WTC11 (cell line): Measurements from ENCODE around the gene MCOLN3. TPM values are rescaled to one million over a fixed set of nuclear protein-coding genes. Genes with fewer than 3 reads are reported as not detected.

Source experiments
- ATAC-seq: fragments of 200-7000 bp; cut with Tn5 transposase; 2 replicates; pipeline ENCODE4 v1.10.0; 2021; ENCODE audit warnings: mild to moderate bottlenecking, moderate library complexity
- Bru-seq: library from RNA; stranded (reverse); fragments of 400-500 nt; gene quantifications from one replicate; lab custom pipeline; 2021; lab: Mats Ljungman, UMichigan
- CTCF ChIA-PET: fragments of 300-600 bp; sonication (Branson Sonifier 250); formaldehyde crosslinking; loops from one replicate; lab custom pipeline; 2021; ENCODE audit warnings: antibody characterized with exemption; lab: Charles Lee
- POLR2A ChIA-PET: fragments of 350-600 bp; sonication (Branson Sonifier 250); formaldehyde crosslinking; loops from one replicate; lab custom pipeline; 2021; ENCODE audit warnings: antibody characterized with exemption; lab: Charles Lee
- DNase-seq: peaks from one replicate; pipeline ENCODE4 v3.0.0; 2021; ENCODE audit warnings: low spot score
- H3K27ac Mint-ChIP-seq: 2 replicates; pipeline ENCODE4 v1.8.0; 2021; ENCODE audit warnings: mixed read lengths
- H3K27me3 Mint-ChIP-seq: 2 replicates; pipeline ENCODE4 v1.8.0; 2021; ENCODE audit warnings: low read depth, mild to moderate bottlenecking, moderate library complexity, mixed read lengths
- H3K36me3 Mint-ChIP-seq: 2 replicates; pipeline ENCODE4 v1.8.0; 2021; ENCODE audit warnings: mixed read lengths
- H3K4me1 Mint-ChIP-seq: 2 replicates; pipeline ENCODE4 v1.8.0; 2022; ENCODE audit warnings: mixed read lengths
- H3K4me3 Mint-ChIP-seq: 2 replicates; pipeline ENCODE4 v1.8.0; 2021; ENCODE audit warnings: mild to moderate bottlenecking, moderate library complexity, mixed read lengths
- H3K9me3 Mint-ChIP-seq: 2 replicates; pipeline ENCODE4 v1.8.0; 2021; ENCODE audit warnings: mixed read lengths
- CREM ChIP-seq: sonication (generic); formaldehyde crosslinking; IDR thresholded peaks from 2 replicates; pipeline ENCODE4 v1.8.1; 2022; ENCODE audit warnings: mild to moderate bottlenecking, missing genetic modification reagents, moderate library complexity
- ELF4 ChIP-seq: sonication (generic); formaldehyde crosslinking; IDR thresholded peaks from 2 replicates; pipeline ENCODE4 v1.8.1; 2022; ENCODE audit warnings: low read depth, mild to moderate bottlenecking, moderate library complexity, missing genetic modification reagents
- EMX1 ChIP-seq: fragments of 250-450 bp; sonication (Bioruptor Pico); IDR thresholded peaks from 2 replicates; pipeline ENCODE4 v1.8.0; 2021; ENCODE audit warnings: mild to moderate bottlenecking
- ESRRA ChIP-seq: sonication (generic); formaldehyde crosslinking; IDR thresholded peaks from 2 replicates; pipeline ENCODE4 v1.8.1; 2022; ENCODE audit warnings: mild to moderate bottlenecking, missing genetic modification reagents, borderline replicate concordance
- FOXP1 ChIP-seq: sonication (generic); formaldehyde crosslinking; IDR thresholded peaks from 2 replicates; pipeline ENCODE4 v1.8.0; 2022; ENCODE audit warnings: missing genetic modification reagents, mild to moderate bottlenecking, moderate library complexity, borderline replicate concordance
- GABPB1 ChIP-seq: sonication (generic); formaldehyde crosslinking; IDR thresholded peaks from 2 replicates; pipeline ENCODE4 v1.8.1; 2023; ENCODE audit warnings: mild to moderate bottlenecking, missing genetic modification reagents
- GTF2I ChIP-seq: fragments of 250-450 bp; sonication (Bioruptor Pico); conservative IDR thresholded peaks from 2 replicates; pipeline ENCODE4 v1.4.0; 2021; ENCODE audit warnings: mild to moderate bottlenecking
- JAZF1 ChIP-seq: fragments of 250-450 bp; sonication (Bioruptor Pico); IDR thresholded peaks from 2 replicates; pipeline ENCODE4 v1.9.0; 2021; ENCODE audit warnings: moderate library complexity, mild to moderate bottlenecking, inconsistent platforms
- JUN ChIP-seq: sonication (generic); formaldehyde crosslinking; IDR thresholded peaks from 2 replicates; pipeline ENCODE4 v1.8.0; 2023; ENCODE audit warnings: mild to moderate bottlenecking, missing genetic modification reagents
- NFATC4 ChIP-seq: fragments of 250-450 bp; sonication (Bioruptor Pico); IDR thresholded peaks from 2 replicates; pipeline ENCODE4 v1.9.0; 2021; ENCODE audit warnings: mild to moderate bottlenecking
- NFYB ChIP-seq: sonication (generic); formaldehyde crosslinking; conservative IDR thresholded peaks from 2 replicates; pipeline ENCODE4 v1.8.0; 2022; ENCODE audit warnings: low read depth, missing genetic modification reagents
- NR2C2 ChIP-seq: sonication (generic); formaldehyde crosslinking; IDR thresholded peaks from 2 replicates; pipeline ENCODE4 v1.8.0; 2022; ENCODE audit warnings: mild to moderate bottlenecking, missing genetic modification reagents
- PRRX2 ChIP-seq: fragments of 250-450 bp; sonication (Bioruptor Pico); IDR thresholded peaks from 2 replicates; pipeline ENCODE4 v1.8.0; 2021; ENCODE audit warnings: mild to moderate bottlenecking
- SOX15 ChIP-seq: fragments of 250-450 bp; sonication (Bioruptor Pico); IDR thresholded peaks from 2 replicates; pipeline ENCODE4 v1.9.0; 2021; ENCODE audit warnings: mild to moderate bottlenecking
- TEAD4 ChIP-seq: sonication (generic); formaldehyde crosslinking; IDR thresholded peaks from 2 replicates; pipeline ENCODE4 v1.8.0; 2022; ENCODE audit warnings: mild to moderate bottlenecking, missing genetic modification reagents
- ZNF219 ChIP-seq: sonication (generic); formaldehyde crosslinking; IDR thresholded peaks from 2 replicates; pipeline ENCODE4 v1.8.0; 2023; ENCODE audit warnings: missing genetic modification reagents, mild to moderate bottlenecking, borderline replicate concordance
- ZNF232 ChIP-seq: sonication (generic); formaldehyde crosslinking; IDR thresholded peaks from 2 replicates; pipeline ENCODE4 v1.8.0; 2022; ENCODE audit warnings: mild to moderate bottlenecking, missing genetic modification reagents
- ZNF396 ChIP-seq: fragments of 250-450 bp; sonication (Bioruptor Pico); IDR thresholded peaks from 2 replicates; pipeline ENCODE4 v1.8.0; 2021; ENCODE audit warnings: mild to moderate bottlenecking, moderate library complexity, borderline replicate concordance
- ZNF671 ChIP-seq: fragments of 250-450 bp; sonication (Bioruptor Pico); IDR thresholded peaks from 2 replicates; pipeline ENCODE4 v1.8.0; 2021; ENCODE audit warnings: mild to moderate bottlenecking
- long read RNA-seq, 3 experiments: library from RNA in 1 of 3; library from capped mRNA in 1 of 3; library from polyadenylated mRNA in 1 of 3; unstranded in 2 of 3; stranded (forward) in 1 of 3; transcript quantifications; one replicate each; pipeline ENCODE4 v2.0.0, GENCODE V29; 2021
- total RNA-seq: library from RNA; stranded (reverse); gene quantifications from 3 replicates; pipeline ENCODE4 v1.2.3, GENCODE V29; 2021
- TF ChIP-seq, protein P1 (sequence below): fragments of 250-450 bp; sonication (Bioruptor Pico); IDR thresholded peaks from 2 replicates; pipeline ENCODE4 v1.9.0; 2021; ENCODE audit warnings: mild to moderate bottlenecking
- TF ChIP-seq, protein P2 (sequence below): sonication (generic); formaldehyde crosslinking; IDR thresholded peaks from 2 replicates; pipeline ENCODE4 v1.8.0; 2022; ENCODE audit warnings: mild to moderate bottlenecking, missing genetic modification reagents
- TF ChIP-seq, protein P3 (sequence below): sonication (generic); formaldehyde crosslinking; IDR thresholded peaks from 2 replicates; pipeline ENCODE4 v1.8.1; 2023; ENCODE audit warnings: mild to moderate bottlenecking, missing genetic modification reagents, moderate library complexity
- TF ChIP-seq, protein P4 (sequence below): sonication (generic); formaldehyde crosslinking; IDR thresholded peaks from 2 replicates; pipeline ENCODE4 v1.8.1; 2022; ENCODE audit warnings: missing genetic modification reagents, borderline replicate concordance
- TF ChIP-seq, protein P5 (sequence below): sonication (generic); formaldehyde crosslinking; IDR thresholded peaks from 2 replicates; pipeline ENCODE4 v1.8.1; 2023; ENCODE audit warnings: mild to moderate bottlenecking, missing genetic modification reagents
- TF ChIP-seq, protein P6 (sequence below): sonication (generic); formaldehyde crosslinking; IDR thresholded peaks from 2 replicates; pipeline ENCODE4 v1.8.1; 2023; ENCODE audit warnings: mild to moderate bottlenecking, missing genetic modification reagents, borderline replicate concordance
- TF ChIP-seq, protein P7 (sequence below): sonication (generic); formaldehyde crosslinking; IDR thresholded peaks from 2 replicates; pipeline ENCODE4 v1.8.1; 2023; ENCODE audit warnings: mild to moderate bottlenecking, missing genetic modification reagents, moderate library complexity

MCOLN3 gene, protein sequence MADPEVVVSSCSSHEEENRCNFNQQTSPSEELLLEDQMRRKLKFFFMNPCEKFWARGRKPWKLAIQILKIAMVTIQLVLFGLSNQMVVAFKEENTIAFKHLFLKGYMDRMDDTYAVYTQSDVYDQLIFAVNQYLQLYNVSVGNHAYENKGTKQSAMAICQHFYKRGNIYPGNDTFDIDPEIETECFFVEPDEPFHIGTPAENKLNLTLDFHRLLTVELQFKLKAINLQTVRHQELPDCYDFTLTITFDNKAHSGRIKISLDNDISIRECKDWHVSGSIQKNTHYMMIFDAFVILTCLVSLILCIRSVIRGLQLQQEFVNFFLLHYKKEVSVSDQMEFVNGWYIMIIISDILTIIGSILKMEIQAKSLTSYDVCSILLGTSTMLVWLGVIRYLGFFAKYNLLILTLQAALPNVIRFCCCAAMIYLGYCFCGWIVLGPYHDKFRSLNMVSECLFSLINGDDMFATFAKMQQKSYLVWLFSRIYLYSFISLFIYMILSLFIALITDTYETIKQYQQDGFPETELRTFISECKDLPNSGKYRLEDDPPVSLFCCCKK
- 3.5 to 6.4 TPM (median 3.8 TPM) in 3 replicates for total RNA-seq
- Bru-seq, nascent RNA: percentile 54 among the genes with signal in this experiment
- long read RNA-seq, experiment 1, transcript MCOLN3-203 (13 exons, 2,756 nt): major isoform, 5 of 30 reads
- long read RNA-seq, experiment 1, partial matches to known transcripts: 3 of 30 reads
- long read RNA-seq, experiment 1, other reads (novel, unspliced or antisense): 20 of 30 reads
- long read RNA-seq, experiment 2, partial matches to known transcripts: 1 of 4 reads
- long read RNA-seq, experiment 2, other reads (novel, unspliced or antisense): 2 of 4 reads
- long read RNA-seq, experiment 3, partial matches to known transcripts: 1 of 1 reads
- long read RNA-seq, experiment 3, other reads (novel, unspliced or antisense): 0 of 1 reads

DNA sequence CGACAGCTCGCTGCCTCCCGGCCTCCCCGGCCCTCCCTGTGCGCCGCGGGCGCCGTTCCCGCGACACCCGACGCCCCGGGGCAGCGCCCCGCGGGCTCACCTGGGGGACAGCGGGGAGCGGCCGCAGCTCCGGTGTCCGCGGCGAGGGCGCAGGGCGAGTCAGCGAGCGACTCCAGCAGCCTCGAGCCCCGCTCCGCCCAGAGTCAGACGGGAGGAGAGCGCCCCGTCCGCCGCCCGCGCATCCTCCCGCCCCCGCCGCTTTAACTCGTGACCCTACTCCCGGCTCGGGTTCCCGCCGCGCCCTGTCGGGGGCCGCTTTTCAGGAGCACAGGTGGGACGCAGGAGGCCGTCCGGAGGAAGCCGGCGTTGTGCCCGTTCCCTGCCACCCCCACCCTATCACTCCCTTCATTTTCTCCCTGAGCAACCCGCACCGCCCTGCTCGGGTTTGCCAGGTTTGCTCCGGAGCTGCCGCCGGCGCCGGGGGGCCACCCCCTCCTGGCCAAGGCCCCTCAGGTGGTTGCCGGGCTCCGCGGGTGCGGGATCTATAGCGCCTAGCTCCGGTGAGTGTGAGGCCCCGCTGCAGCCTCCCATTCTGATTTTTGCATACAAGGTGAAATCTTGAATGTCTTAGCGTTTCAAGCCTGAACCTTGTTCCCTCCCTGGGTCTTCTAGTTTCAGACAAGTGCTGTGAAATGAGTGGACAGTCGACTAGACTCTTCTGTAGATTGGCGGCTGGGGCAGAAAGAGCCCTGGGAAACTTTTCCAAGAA, at the start of gene MCOLN3:
TSS of gene MCOLN3 (minus strand) at position 205 of the 769 bp plus-strand sequence. CDS start 3,140 bp downstream, outside the sequence.
- H3K4me1 Mint-ChIP-seq: peaks cover 27% of the 10 kb centered on the region
- peak; percentile 62 for ATAC-seq
- H3K36me3 Mint-ChIP-seq: no peaks in the 10 kb centered on the region
- POLR2A ChIA-PET: no interaction called here
- no peaks in the 10 kb centered on the region for H3K9me3 Mint-ChIP-seq
- peaks cover 57% of the 10 kb centered on the region for H3K27me3 Mint-ChIP-seq
- no peak within 1 kb of the TSS for H3K27ac Mint-ChIP-seq
- H3K4me3 Mint-ChIP-seq: peak within 1 kb of the TSS; percentile 84
- CTCF ChIA-PET: interaction anchor here (1.1 to 3.8 kb wide), 5 partner anchors 13 to 211 kb away, joined by 3 to 30 read pairs (median 4); partner anchors contain the start of gene C1orf52
- peak; percentile 68 for DNase-seq
- TF ChIP-seq, protein P1, sequence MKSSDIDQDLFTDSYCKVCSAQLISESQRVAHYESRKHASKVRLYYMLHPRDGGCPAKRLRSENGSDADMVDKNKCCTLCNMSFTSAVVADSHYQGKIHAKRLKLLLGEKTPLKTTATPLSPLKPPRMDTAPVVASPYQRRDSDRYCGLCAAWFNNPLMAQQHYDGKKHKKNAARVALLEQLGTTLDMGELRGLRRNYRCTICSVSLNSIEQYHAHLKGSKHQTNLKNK (CRISPR knock-in tag): no peak
- TF ChIP-seq ELF4 (CRISPR knock-in tag) (no peak), NFYB (CRISPR knock-in tag) (no peak), NFATC4 (CRISPR knock-in tag) (no peak), ZNF671 (CRISPR knock-in tag) (no peak), SOX15 (no peak), EMX1 (CRISPR knock-in tag) (no peak), NR2C2 (CRISPR knock-in tag) (no peak), JUN (CRISPR knock-in tag) (no peak), FOXP1 (peak; percentile 68; the same call in 1 of the 2 replicates), JAZF1 (CRISPR knock-in tag) (no peak), PRRX2 (CRISPR knock-in tag) (no peak), GTF2I (CRISPR knock-in tag) (no peak), ZNF232 (CRISPR knock-in tag) (no peak), GABPB1 (CRISPR knock-in tag) (no peak), ZNF219 (CRISPR knock-in tag) (0 out of 2 replicates have a peak, but pooled peaks have one; percentile 54), ESRRA (CRISPR knock-in tag) (no peak), CREM (CRISPR knock-in tag) (0 out of 2 replicates have a peak, but pooled peaks have one; percentile 26), TEAD4 (CRISPR knock-in tag) (no peak), ZNF396 (CRISPR knock-in tag) (no peak)
- TF ChIP-seq, protein P2, sequence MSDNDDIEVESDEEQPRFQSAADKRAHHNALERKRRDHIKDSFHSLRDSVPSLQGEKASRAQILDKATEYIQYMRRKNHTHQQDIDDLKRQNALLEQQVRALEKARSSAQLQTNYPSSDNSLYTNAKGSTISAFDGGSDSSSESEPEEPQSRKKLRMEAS (CRISPR knock-in tag): peak; percentile 47; the same call in 1 of the 2 replicates
- TF ChIP-seq, protein P3, sequence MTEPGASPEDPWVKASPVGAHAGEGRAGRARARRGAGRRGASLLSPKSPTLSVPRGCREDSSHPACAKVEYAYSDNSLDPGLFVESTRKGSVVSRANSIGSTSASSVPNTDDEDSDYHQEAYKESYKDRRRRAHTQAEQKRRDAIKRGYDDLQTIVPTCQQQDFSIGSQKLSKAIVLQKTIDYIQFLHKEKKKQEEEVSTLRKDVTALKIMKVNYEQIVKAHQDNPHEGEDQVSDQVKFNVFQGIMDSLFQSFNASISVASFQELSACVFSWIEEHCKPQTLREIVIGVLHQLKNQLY: no peak
- TF ChIP-seq, protein P4, sequence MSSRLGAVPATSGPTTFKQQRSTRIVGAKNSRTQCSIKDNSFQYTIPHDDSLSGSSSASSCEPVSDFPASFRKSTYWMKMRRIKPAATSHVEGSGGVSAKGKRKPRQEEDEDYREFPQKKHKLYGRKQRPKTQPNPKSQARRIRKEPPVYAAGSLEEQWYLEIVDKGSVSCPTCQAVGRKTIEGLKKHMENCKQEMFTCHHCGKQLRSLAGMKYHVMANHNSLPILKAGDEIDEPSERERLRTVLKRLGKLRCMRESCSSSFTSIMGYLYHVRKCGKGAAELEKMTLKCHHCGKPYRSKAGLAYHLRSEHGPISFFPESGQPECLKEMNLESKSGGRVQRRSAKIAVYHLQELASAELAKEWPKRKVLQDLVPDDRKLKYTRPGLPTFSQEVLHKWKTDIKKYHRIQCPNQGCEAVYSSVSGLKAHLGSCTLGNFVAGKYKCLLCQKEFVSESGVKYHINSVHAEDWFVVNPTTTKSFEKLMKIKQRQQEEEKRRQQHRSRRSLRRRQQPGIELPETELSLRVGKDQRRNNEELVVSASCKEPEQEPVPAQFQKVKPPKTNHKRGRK (CRISPR knock-in tag): no peak
- TF ChIP-seq, protein P5, sequence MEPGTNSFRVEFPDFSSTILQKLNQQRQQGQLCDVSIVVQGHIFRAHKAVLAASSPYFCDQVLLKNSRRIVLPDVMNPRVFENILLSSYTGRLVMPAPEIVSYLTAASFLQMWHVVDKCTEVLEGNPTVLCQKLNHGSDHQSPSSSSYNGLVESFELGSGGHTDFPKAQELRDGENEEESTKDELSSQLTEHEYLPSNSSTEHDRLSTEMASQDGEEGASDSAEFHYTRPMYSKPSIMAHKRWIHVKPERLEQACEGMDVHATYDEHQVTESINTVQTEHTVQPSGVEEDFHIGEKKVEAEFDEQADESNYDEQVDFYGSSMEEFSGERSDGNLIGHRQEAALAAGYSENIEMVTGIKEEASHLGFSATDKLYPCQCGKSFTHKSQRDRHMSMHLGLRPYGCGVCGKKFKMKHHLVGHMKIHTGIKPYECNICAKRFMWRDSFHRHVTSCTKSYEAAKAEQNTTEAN: no peak
- TF ChIP-seq, protein P6, sequence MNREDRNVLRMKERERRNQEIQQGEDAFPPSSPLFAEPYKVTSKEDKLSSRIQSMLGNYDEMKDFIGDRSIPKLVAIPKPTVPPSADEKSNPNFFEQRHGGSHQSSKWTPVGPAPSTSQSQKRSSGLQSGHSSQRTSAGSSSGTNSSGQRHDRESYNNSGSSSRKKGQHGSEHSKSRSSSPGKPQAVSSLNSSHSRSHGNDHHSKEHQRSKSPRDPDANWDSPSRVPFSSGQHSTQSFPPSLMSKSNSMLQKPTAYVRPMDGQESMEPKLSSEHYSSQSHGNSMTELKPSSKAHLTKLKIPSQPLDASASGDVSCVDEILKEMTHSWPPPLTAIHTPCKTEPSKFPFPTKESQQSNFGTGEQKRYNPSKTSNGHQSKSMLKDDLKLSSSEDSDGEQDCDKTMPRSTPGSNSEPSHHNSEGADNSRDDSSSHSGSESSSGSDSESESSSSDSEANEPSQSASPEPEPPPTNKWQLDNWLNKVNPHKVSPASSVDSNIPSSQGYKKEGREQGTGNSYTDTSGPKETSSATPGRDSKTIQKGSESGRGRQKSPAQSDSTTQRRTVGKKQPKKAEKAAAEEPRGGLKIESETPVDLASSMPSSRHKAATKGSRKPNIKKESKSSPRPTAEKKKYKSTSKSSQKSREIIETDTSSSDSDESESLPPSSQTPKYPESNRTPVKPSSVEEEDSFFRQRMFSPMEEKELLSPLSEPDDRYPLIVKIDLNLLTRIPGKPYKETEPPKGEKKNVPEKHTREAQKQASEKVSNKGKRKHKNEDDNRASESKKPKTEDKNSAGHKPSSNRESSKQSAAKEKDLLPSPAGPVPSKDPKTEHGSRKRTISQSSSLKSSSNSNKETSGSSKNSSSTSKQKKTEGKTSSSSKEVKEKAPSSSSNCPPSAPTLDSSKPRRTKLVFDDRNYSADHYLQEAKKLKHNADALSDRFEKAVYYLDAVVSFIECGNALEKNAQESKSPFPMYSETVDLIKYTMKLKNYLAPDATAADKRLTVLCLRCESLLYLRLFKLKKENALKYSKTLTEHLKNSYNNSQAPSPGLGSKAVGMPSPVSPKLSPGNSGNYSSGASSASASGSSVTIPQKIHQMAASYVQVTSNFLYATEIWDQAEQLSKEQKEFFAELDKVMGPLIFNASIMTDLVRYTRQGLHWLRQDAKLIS (CRISPR knock-in tag): no peak
- TF ChIP-seq, protein P7, sequence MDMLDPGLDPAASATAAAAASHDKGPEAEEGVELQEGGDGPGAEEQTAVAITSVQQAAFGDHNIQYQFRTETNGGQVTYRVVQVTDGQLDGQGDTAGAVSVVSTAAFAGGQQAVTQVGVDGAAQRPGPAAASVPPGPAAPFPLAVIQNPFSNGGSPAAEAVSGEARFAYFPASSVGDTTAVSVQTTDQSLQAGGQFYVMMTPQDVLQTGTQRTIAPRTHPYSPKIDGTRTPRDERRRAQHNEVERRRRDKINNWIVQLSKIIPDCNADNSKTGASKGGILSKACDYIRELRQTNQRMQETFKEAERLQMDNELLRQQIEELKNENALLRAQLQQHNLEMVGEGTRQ (CRISPR knock-in tag): peak; percentile 58; the same call in 1 of the 2 replicates
